Gastroesophageal sphincter (tissue), 4 donors: ENCODE data around the gene NUP153. TPM values are rescaled to one million over a fixed set of nuclear protein-coding genes. Genes with fewer than 3 reads are reported as not detected.

ENCODE experiments used
- ATAC-seq: fragments of 150-250 bp; one replicate; pipeline ENCODE4 v1.9.1; 2016; ENCODE audit warnings: mild to moderate bottlenecking, moderate library complexity
- H3K27ac ChIP-seq, 4 donors: fragments of 200-600 bp; sonication (generic) in 3 of 4; 1 replicate in 3 of 4; 2 replicates in 1 of 4; pipeline ENCODE4 v1.5.1; 2016 to 2019
- H3K27me3 ChIP-seq: fragments of 200-600 bp; sonication (generic); one replicate; pipeline ENCODE4 v1.5.1; 2019
- H3K36me3 ChIP-seq, 2 donors: fragments of 200-600 bp; sonication (generic); one replicate each; pipeline ENCODE4 v1.5.1; 2019; ENCODE audit warnings: control low read depth in 1 of 2
- H3K4me1 ChIP-seq, 3 donors: fragments of 200-600 bp; sonication (generic); 1 replicate in 2 of 3; 2 replicates in 1 of 3; pipeline ENCODE4 v1.5.1; 2016 to 2019; ENCODE audit warnings: control low read depth in 2 of 3
- H3K4me3 ChIP-seq, 2 donors: fragments of 200-600 bp; sonication (generic); one replicate each; pipeline ENCODE4 v1.5.1; 2019; ENCODE audit warnings: mild to moderate bottlenecking in 1 of 2, moderate library complexity in 1 of 2
- H3K9me3 ChIP-seq, 3 donors: fragments of 200-600 bp; sonication (generic); one replicate each; pipeline ENCODE4 v1.5.1; 2017 to 2019; ENCODE audit warnings: control low read depth in 2 of 3
- EP300 ChIP-seq: sonication (generic); formaldehyde crosslinking; IDR thresholded peaks from one replicate; pipeline ENCODE4 v1.6.1; 2017; ENCODE audit warnings: antibody characterized with exemption, mild to moderate bottlenecking
- POLR2A ChIP-seq, 2 donors: fragments of 450-650 bp; IDR thresholded peaks; one replicate each; pipeline ENCODE4 v1.6.1; 2017; ENCODE audit warnings: antibody characterized with exemption in 2 of 2, mild to moderate bottlenecking in 2 of 2, moderate library complexity in 1 of 2
- POLR2AphosphoS5 ChIP-seq: sonication (generic); formaldehyde crosslinking; IDR thresholded peaks from one replicate; pipeline ENCODE4 v1.6.1; 2017; ENCODE audit warnings: antibody characterized with exemption
- WGBS, 2 donors: methylation state at CpG; one replicate each; pipeline ENCODE4 v1.1.5; 2018; ENCODE audit warnings: low coverage in 1 of 2; 5-methylcytosine and 5-hydroxymethylcytosine counted together
- total RNA-seq, 4 donors: library from RNA; depleted of rRNA; stranded (reverse); fragments of >200 nt; gene quantifications; one replicate each; pipeline ENCODE4 v1.1.0, GENCODE V29; 2016
- TF ChIP-seq, protein P1 (sequence below), 4 experiments: fragments of 200-600 bp in 2 of 4; fragments of 450-650 bp in 2 of 4; sonication (generic) in 1 of 4; IDR thresholded peaks; one replicate each; pipeline ENCODE4 v1.5.1; 2017 to 2019; ENCODE audit warnings: antibody characterized with exemption in 4 of 4, mild to moderate bottlenecking in 2 of 4, moderate library complexity in 2 of 4

NUP153 gene
- total RNA-seq, 4 donors from 2014 or later: 28.8 to 41.6 (median 31.2) TPM

GRCh38 chr6:17700421-17701416, 6.0 kb downstream of the NUP153 start:
- Histone ChIP-seq H3K4me1 (peaks cover 0 to 65% (median 16%) of the 10 kb centered on the region in 3 donors), H3K27me3 (no peaks in the 10 kb centered on the region), H3K27ac (peak overlapping the region in 1 of 4 donors; percentile 11), H3K9me3 (no peaks in the 10 kb centered on the region), H3K4me3 (no peak overlapping the region), H3K36me3 (no peaks in the 10 kb centered on the region)
- ATAC-seq: no peak
- 84% methylated on average over 7 to 14 of the region's 14 CpGs for WGBS, 2 donors
- TF ChIP-seq POLR2A (IDR thresholded peaks at IDR 0.05): no peak
- TF ChIP-seq EP300: no peak
- TF ChIP-seq POLR2AphosphoS5: no peak
- TF ChIP-seq, protein P1, sequence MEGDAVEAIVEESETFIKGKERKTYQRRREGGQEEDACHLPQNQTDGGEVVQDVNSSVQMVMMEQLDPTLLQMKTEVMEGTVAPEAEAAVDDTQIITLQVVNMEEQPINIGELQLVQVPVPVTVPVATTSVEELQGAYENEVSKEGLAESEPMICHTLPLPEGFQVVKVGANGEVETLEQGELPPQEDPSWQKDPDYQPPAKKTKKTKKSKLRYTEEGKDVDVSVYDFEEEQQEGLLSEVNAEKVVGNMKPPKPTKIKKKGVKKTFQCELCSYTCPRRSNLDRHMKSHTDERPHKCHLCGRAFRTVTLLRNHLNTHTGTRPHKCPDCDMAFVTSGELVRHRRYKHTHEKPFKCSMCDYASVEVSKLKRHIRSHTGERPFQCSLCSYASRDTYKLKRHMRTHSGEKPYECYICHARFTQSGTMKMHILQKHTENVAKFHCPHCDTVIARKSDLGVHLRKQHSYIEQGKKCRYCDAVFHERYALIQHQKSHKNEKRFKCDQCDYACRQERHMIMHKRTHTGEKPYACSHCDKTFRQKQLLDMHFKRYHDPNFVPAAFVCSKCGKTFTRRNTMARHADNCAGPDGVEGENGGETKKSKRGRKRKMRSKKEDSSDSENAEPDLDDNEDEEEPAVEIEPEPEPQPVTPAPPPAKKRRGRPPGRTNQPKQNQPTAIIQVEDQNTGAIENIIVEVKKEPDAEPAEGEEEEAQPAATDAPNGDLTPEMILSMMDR (IDR thresholded peaks at IDR 0.05): no peak

GRCh38 chr6:17691925-17692538, 14.7 kb downstream of the NUP153 start:
- H3K27ac ChIP-seq: no peak overlapping the region
- no peak for ATAC-seq
- peaks cover 0 to 10% of the 10 kb centered on the region in 2 donors for H3K36me3 ChIP-seq
- H3K9me3 ChIP-seq: no peaks in the 10 kb centered on the region
- peaks cover 0 to 48% (median 0%) of the 10 kb centered on the region in 3 donors for H3K4me1 ChIP-seq
- H3K4me3 ChIP-seq: no peak overlapping the region
- 90 to 93% methylated on average over 3 to 4 of the region's 4 CpGs for WGBS, 2 donors
- TF ChIP-seq, protein P1 (IDR thresholded peaks at IDR 0.05): no peak
- TF ChIP-seq EP300: no peak
- TF ChIP-seq POLR2A (IDR thresholded peaks at IDR 0.05): no peak
- no peak for TF ChIP-seq POLR2AphosphoS5
- no peaks in the 10 kb centered on the region for H3K27me3 ChIP-seq

DNA sequence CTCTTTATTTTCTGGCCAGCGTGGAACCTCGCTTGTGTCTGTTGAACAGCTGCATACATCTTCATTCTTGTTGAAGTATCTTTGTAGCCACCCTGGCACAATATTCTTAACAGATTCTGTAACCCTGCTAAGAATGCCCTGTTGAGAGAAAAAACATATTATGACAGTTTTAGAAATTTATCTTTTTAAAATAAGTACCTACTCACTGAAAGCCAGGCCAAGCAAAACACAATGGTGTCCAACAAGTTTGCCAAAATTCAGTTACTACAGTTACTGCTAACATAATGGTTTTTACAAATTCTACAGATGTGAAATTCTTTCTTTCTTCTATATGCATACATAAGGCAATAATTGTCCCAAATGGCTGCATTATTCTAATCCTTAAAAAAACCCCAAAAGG, 18.2 kb downstream of the NUP153 start:
- TF ChIP-seq, protein P1 (IDR thresholded peaks at IDR 0.05): no peak
- TF ChIP-seq POLR2AphosphoS5: no peak
- no peak for TF ChIP-seq EP300
- TF ChIP-seq POLR2A (IDR thresholded peaks at IDR 0.05): no peak
- WGBS, 2 donors: 47 to 82% methylated on average over 2 of the region's 2 CpGs

GRCh38 chr6:17687136-17687535, 19.6 kb downstream of the NUP153 start:
- Histone ChIP-seq H3K4me1 (peaks cover 0 to 29% (median 0%) of the 10 kb centered on the region in 3 donors), H3K4me3 (no peak overlapping the region), H3K27me3 (no peaks in the 10 kb centered on the region), H3K36me3 (peaks cover 0 to 29% of the 10 kb centered on the region in 2 donors), H3K9me3 (no peaks in the 10 kb centered on the region), H3K27ac (no peak overlapping the region)
- TF ChIP-seq POLR2AphosphoS5 (no peak), EP300 (no peak), POLR2A (IDR thresholded peaks at IDR 0.05) (no peak)
- TF ChIP-seq, protein P1 (IDR thresholded peaks at IDR 0.05): no peak
- no peak for ATAC-seq
- WGBS, 2 donors: 86 to 88% methylated on average over 1 of the region's 1 CpG

More for the DNA sequence above, 18.2 kb downstream of the NUP153 start:
- Histone ChIP-seq H3K36me3 (peaks cover 0 to 29% of the 10 kb centered on the region in 2 donors), H3K4me1 (peaks cover 0 to 41% (median 0%) of the 10 kb centered on the region in 3 donors), H3K4me3 (no peak overlapping the region), H3K9me3 (no peaks in the 10 kb centered on the region), H3K27ac (no peak overlapping the region), H3K27me3 (no peaks in the 10 kb centered on the region)
- no peak for ATAC-seq
